ENCODE measurements around the gene REELD1.

The REELD1 gene

DNA sequence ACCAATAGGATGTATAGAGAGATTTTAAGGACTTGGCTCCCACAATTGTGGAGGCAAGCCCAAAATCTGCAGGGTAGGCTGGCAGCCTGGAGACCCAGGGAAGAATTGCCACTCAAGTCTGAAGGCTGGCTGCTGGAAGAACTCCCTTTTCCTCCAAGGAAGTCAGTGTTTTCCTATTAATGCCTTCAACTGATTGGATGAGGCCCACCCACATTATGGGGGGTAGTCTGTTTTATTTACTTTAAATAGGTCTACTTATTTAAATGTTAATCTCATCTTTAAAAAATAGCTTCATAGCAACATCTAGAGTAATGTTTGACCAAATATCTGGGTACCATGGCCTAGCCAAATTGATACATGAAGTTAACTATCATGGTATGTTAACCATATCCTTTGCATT, 20.1 kb upstream of the REELD1 start:
- H3K9me3 ChIP-seq (ENCODE audit: insufficient read depth, low read depth, low read length): no peaks in the 10 kb centered on the region
- no peak overlapping the region for H3K4me2 ChIP-seq (ENCODE audit: low read depth, low read length, poor library complexity, severe bottlenecking)
- H3K9ac ChIP-seq (ENCODE audit: low read depth, low read length, poor library complexity, severe bottlenecking): no peak overlapping the region
- no peaks in the 10 kb centered on the region for H3K79me2 ChIP-seq (ENCODE audit: insufficient read depth, low read length)
- H4K20me1 ChIP-seq (ENCODE audit: insufficient read depth, low read length, poor library complexity, severe bottlenecking): no peaks in the 10 kb centered on the region
- H3K4me3 ChIP-seq (ENCODE audit: low read length, poor library complexity, severe bottlenecking): no peak overlapping the region
- no peak for TF ChIP-seq EZH2phosphoT487 (IDR thresholded peaks at IDR 0.05; ENCODE audit: borderline replicate concordance)
- TF ChIP-seq, protein P1, sequence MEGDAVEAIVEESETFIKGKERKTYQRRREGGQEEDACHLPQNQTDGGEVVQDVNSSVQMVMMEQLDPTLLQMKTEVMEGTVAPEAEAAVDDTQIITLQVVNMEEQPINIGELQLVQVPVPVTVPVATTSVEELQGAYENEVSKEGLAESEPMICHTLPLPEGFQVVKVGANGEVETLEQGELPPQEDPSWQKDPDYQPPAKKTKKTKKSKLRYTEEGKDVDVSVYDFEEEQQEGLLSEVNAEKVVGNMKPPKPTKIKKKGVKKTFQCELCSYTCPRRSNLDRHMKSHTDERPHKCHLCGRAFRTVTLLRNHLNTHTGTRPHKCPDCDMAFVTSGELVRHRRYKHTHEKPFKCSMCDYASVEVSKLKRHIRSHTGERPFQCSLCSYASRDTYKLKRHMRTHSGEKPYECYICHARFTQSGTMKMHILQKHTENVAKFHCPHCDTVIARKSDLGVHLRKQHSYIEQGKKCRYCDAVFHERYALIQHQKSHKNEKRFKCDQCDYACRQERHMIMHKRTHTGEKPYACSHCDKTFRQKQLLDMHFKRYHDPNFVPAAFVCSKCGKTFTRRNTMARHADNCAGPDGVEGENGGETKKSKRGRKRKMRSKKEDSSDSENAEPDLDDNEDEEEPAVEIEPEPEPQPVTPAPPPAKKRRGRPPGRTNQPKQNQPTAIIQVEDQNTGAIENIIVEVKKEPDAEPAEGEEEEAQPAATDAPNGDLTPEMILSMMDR (conservative IDR thresholded peaks at IDR 0.05; ENCODE audit: low read length): no peak
- H3F3A ChIP-seq (ENCODE audit: low read depth): no peaks in the 10 kb centered on the region
- peaks cover 29% of the 10 kb centered on the region; the same call in 1 of the 2 replicates for H3K36me3 ChIP-seq (ENCODE audit: insufficient read depth, low read length)
- H2AFZ ChIP-seq (ENCODE audit: low read length): no peak overlapping the region
- no peaks in the 10 kb centered on the region for H3K4me1 ChIP-seq (ENCODE audit: insufficient read depth, low read length, poor library complexity, severe bottlenecking)
- no peaks in the 10 kb centered on the region for H3K9me2 ChIP-seq (replicated peaks; ENCODE audit: low read depth, low read length)
- H3K27me3 ChIP-seq (ENCODE audit: insufficient read depth, low read length, poor library complexity, severe bottlenecking): no peaks in the 10 kb centered on the region

DNA sequence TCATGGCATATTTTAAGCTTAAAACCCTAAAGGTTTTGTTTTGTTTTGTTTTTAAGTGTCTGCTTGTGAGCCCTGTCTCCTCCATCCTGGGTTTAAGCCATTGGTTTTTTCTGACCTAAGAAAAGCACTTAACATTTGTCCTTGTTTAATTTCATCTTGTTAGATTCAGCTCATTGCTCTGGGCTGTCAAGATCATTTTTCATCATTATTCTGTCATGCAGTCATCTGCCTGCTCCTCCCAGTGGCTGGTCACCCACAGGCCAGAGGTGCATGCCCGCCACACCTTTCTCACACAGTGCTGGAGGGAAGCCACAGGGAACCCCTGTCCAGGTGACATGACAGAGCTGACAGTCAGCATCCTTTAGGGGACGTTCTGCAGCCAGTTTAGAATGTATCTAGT, 11.7 kb upstream of the REELD1 start:
- no peak overlapping the region for H3K4me2 ChIP-seq (ENCODE audit: low read depth, low read length, poor library complexity, severe bottlenecking)
- TF ChIP-seq, protein P1 (conservative IDR thresholded peaks at IDR 0.05; ENCODE audit: low read length): no peak
- no peak for TF ChIP-seq EZH2phosphoT487 (IDR thresholded peaks at IDR 0.05; ENCODE audit: borderline replicate concordance)
- H3K4me1 ChIP-seq (ENCODE audit: insufficient read depth, low read length, poor library complexity, severe bottlenecking): peaks cover 4% of the 10 kb centered on the region
- no peaks in the 10 kb centered on the region for H3K9me3 ChIP-seq (ENCODE audit: insufficient read depth, low read depth, low read length)
- no peaks in the 10 kb centered on the region for H3F3A ChIP-seq (ENCODE audit: low read depth)
- H3K9me2 ChIP-seq (replicated peaks; ENCODE audit: low read depth, low read length): no peaks in the 10 kb centered on the region
- H2AFZ ChIP-seq (ENCODE audit: low read length): no peak overlapping the region
- H3K4me3 ChIP-seq (ENCODE audit: low read length, poor library complexity, severe bottlenecking): no peak overlapping the region
- H3K27me3 ChIP-seq (ENCODE audit: insufficient read depth, low read length, poor library complexity, severe bottlenecking): no peaks in the 10 kb centered on the region
- H3K79me2 ChIP-seq (ENCODE audit: insufficient read depth, low read length): no peaks in the 10 kb centered on the region
- H3K9ac ChIP-seq (ENCODE audit: low read depth, low read length, poor library complexity, severe bottlenecking): no peak overlapping the region
- no peaks in the 10 kb centered on the region for H4K20me1 ChIP-seq (ENCODE audit: insufficient read depth, low read length, poor library complexity, severe bottlenecking)
- no peaks in the 10 kb centered on the region for H3K36me3 ChIP-seq (ENCODE audit: insufficient read depth, low read length)

DNA sequence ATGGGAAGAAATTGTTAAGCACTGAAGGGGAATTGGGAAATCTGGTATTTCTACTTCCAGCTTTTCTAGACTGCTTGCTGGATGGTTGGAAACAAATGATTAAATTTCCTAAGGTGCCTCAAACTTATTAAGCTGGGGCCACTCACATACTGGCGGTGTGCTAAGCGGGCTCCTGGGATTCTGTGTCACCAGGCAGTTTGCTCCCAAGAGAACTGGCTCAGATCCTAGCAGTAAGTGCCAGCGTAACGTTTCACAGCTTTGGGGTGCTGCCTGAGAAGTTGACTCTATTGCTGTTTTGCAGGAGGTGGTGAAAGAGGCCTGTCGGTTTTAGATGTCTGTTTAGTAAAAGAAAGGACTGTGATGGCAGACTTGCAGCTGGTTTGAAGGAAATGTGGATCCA, 6.9 kb upstream of the REELD1 start:
- Histone ChIP-seq H3K9me2 (replicated peaks; ENCODE audit: low read depth, low read length) (no peaks in the 10 kb centered on the region), H3F3A (ENCODE audit: low read depth) (no peaks in the 10 kb centered on the region), H3K4me3 (ENCODE audit: low read length, poor library complexity, severe bottlenecking) (no peak overlapping the region), H3K9ac (ENCODE audit: low read depth, low read length, poor library complexity, severe bottlenecking) (no peak overlapping the region), H3K9me3 (ENCODE audit: insufficient read depth, low read depth, low read length) (no peaks in the 10 kb centered on the region), H3K27me3 (ENCODE audit: insufficient read depth, low read length, poor library complexity, severe bottlenecking) (no peaks in the 10 kb centered on the region), H4K20me1 (ENCODE audit: insufficient read depth, low read length, poor library complexity, severe bottlenecking) (no peaks in the 10 kb centered on the region), H3K79me2 (ENCODE audit: insufficient read depth, low read length) (no peaks in the 10 kb centered on the region), H3K4me2 (ENCODE audit: low read depth, low read length, poor library complexity, severe bottlenecking) (no peak overlapping the region), H2AFZ (ENCODE audit: low read length) (no peak overlapping the region), H3K4me1 (ENCODE audit: insufficient read depth, low read length, poor library complexity, severe bottlenecking) (peaks cover 4% of the 10 kb centered on the region), H3K36me3 (ENCODE audit: insufficient read depth, low read length) (no peaks in the 10 kb centered on the region)
- TF ChIP-seq, protein P1 (conservative IDR thresholded peaks at IDR 0.05; ENCODE audit: low read length): no peak
- TF ChIP-seq EZH2phosphoT487 (IDR thresholded peaks at IDR 0.05; ENCODE audit: borderline replicate concordance): no peak

All from Loucy (cell line).